OCI-LY7 (cell line): Measurements from ENCODE around the gene FRMD1. TPM values are rescaled to one million over a fixed set of nuclear protein-coding genes. Genes with fewer than 3 reads are reported as not detected.

ENCODE experiments used
- BruUV-seq: library from RNA; stranded (reverse); fragments of 400-500 nt; replicated peaks from 2 replicates; lab custom pipeline; 2021; lab: Mats Ljungman, UMichigan
- CTCF ChIA-PET: fragments of 300-600 bp; sonication (Branson Sonifier 250); formaldehyde crosslinking; loops from one replicate; lab custom pipeline; 2022; ENCODE audit warnings: antibody characterized with exemption; ENCODE audit not compliant: unreplicated experiment; lab: Charles Lee
- POLR2A ChIA-PET: fragments of 300-600 bp; sonication (Branson Sonifier 250); formaldehyde crosslinking; loops from one replicate; lab custom pipeline; 2022; ENCODE audit warnings: antibody characterized with exemption; lab: Charles Lee
- DNase-seq: peaks from one replicate; pipeline ENCODE4 v3.0.0-alpha.2; 2015; ENCODE audit warnings: low spot score
- H2AFZ ChIP-seq: fragments of 200-600 bp; sonication (generic), shearing (Covaris generic); 2 replicates; pipeline ENCODE4 v1.6.1; 2014; ENCODE audit warnings: mild to moderate bottlenecking, antibody characterized with exemption, low read length, moderate library complexity
- H3K27ac ChIP-seq: fragments of 200-600 bp; sonication (generic); 2 replicates; pipeline ENCODE4 v1.5.1; 2014; ENCODE audit warnings: mixed run types, low read depth, mild to moderate bottlenecking, moderate library complexity, low read length, inconsistent platforms; ENCODE audit not compliant: poor library complexity, severe bottlenecking
- H3K36me3 ChIP-seq: fragments of 200-600 bp; sonication (generic); 2 replicates; pipeline ENCODE4 v1.6.1; 2014; ENCODE audit warnings: mild to moderate bottlenecking, antibody characterized with exemption, low read length, moderate library complexity, mixed read lengths; ENCODE audit not compliant: insufficient read depth
- H3K4me1 ChIP-seq: fragments of 200-600 bp; sonication (generic); 2 replicates; pipeline ENCODE4 v1.5.1; 2014; ENCODE audit warnings: mild to moderate bottlenecking, low read length; ENCODE audit not compliant: insufficient read depth, poor library complexity, severe bottlenecking
- H3K4me2 ChIP-seq: fragments of 200-600 bp; sonication (generic); 2 replicates; pipeline ENCODE4 v1.6.1; 2014; ENCODE audit warnings: mild to moderate bottlenecking, low read length
- H3K4me3 ChIP-seq: fragments of 200-600 bp; sonication (generic); 2 replicates; pipeline ENCODE4 v1.5.1; 2014; ENCODE audit warnings: mild to moderate bottlenecking, low read depth, low read length; ENCODE audit not compliant: poor library complexity, severe bottlenecking
- H3K79me2 ChIP-seq: fragments of 200-600 bp; sonication (generic); 2 replicates; pipeline ENCODE4 v1.6.1; 2016; ENCODE audit warnings: low read depth, mild to moderate bottlenecking, low read length, moderate library complexity, mixed read lengths; ENCODE audit not compliant: insufficient read depth
- H3K9me2 ChIP-seq: fragments of 200-600 bp; sonication (generic); 2 replicates; pipeline ENCODE4 v1.6.1; 2016; ENCODE audit warnings: mild to moderate bottlenecking, low read length, mixed read lengths; ENCODE audit not compliant: insufficient read depth
- H3K9me3 ChIP-seq: fragments of 200-600 bp; sonication (generic); 2 replicates; pipeline ENCODE4 v1.6.1; 2014; ENCODE audit warnings: mild to moderate bottlenecking, mixed run types, low read length, mixed read lengths
- H4K20me1 ChIP-seq: fragments of 200-600 bp; sonication (generic); 2 replicates; pipeline ENCODE4 v1.6.1; 2014; ENCODE audit warnings: mild to moderate bottlenecking, antibody characterized with exemption, low read length, moderate library complexity, mixed read lengths; ENCODE audit not compliant: insufficient read depth
- EZH2phosphoT487 ChIP-seq: fragments of 200-600 bp; sonication (generic); IDR thresholded peaks from 2 replicates; pipeline ENCODE4 v1.6.1; 2018; ENCODE audit warnings: low read depth, borderline replicate concordance, mild to moderate bottlenecking, mixed run types, antibody characterized with exemption, low read length, moderate library complexity, mixed read lengths
- intact Hi-C: fragments of 100-400 bp; cut with micrococcal nuclease; formaldehyde crosslinking; loops from one replicate; pipeline ENCODE4 v1.10.0; 2022; ENCODE audit not compliant: unreplicated experiment
- total RNA-seq, 2 experiments: library from RNA; depleted of rRNA in 1 of 2; stranded (reverse); fragments of >200 nt in 1 of 2; shearing (Covaris generic) in 1 of 2; gene quantifications; 2 replicates each; pipeline ENCODE4 v1.2.3, GENCODE V29; 2014 to 2022
- TF ChIP-seq, protein P1 (sequence below): fragments of 200-600 bp; sonication (generic); conservative IDR thresholded peaks from 2 replicates; pipeline ENCODE4 v1.5.1; 2014; ENCODE audit warnings: mild to moderate bottlenecking, antibody characterized with exemption, low read length, moderate library complexity, mixed read lengths

Gene FRMD1
- total RNA-seq, 2 experiments from 2014 or later, result not detected

DNA sequence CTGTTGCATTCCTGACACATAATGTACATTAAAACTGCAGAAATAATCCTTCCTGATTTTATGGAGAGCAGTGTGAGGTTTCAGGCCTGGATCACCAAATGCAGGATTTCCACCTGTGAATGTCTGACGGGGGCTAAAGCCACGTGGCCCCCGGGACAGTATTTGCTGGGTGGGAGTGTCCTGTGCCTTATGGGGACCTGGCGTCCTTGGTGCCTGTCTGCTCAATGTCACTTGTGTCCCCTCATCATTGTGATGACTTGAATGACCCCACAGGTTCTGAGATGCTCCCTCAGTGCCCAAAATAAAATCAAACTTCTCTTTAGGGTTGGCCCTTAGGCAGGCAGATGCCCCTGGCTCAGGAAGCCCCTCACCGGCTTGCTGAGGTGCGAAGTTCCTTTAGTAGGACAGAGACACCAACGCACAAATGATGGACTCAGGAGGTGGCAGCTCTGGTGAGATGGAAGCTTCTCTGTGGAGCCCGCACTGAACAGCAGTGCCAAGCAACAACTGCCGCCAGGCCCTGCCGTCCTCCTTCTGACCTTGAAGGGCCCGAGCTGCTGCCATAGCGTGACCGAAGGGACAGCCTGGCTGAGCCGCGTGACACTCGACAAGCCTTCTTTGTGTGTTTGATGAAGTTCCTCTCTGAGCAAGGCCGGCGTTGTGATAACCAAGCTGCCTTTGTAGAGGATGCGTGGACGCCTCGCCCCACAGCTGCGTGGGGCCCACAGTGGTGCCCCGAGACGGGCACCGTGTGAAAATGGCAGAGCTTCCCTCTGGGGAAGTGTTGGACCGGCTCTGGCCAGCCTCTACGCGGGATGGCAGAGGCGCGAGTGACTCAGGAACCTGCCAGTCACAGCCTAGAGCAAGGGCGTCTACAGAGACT lies 30.9 kb downstream of the FRMD1 start:
- no peak overlapping the region for H3K4me2 ChIP-seq
- H3K9me3 ChIP-seq, result no peaks in the 10 kb centered on the region
- no peaks in the 10 kb centered on the region for H3K79me2 ChIP-seq
- H3K36me3 ChIP-seq, result no peaks in the 10 kb centered on the region
- no peak for TF ChIP-seq EZH2phosphoT487
- TF ChIP-seq, protein P1, sequence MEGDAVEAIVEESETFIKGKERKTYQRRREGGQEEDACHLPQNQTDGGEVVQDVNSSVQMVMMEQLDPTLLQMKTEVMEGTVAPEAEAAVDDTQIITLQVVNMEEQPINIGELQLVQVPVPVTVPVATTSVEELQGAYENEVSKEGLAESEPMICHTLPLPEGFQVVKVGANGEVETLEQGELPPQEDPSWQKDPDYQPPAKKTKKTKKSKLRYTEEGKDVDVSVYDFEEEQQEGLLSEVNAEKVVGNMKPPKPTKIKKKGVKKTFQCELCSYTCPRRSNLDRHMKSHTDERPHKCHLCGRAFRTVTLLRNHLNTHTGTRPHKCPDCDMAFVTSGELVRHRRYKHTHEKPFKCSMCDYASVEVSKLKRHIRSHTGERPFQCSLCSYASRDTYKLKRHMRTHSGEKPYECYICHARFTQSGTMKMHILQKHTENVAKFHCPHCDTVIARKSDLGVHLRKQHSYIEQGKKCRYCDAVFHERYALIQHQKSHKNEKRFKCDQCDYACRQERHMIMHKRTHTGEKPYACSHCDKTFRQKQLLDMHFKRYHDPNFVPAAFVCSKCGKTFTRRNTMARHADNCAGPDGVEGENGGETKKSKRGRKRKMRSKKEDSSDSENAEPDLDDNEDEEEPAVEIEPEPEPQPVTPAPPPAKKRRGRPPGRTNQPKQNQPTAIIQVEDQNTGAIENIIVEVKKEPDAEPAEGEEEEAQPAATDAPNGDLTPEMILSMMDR, result no peak
- no peak overlapping the region for H2AFZ ChIP-seq
- ChIA-PET POLR2A (interaction anchor here (0.7 kb wide), 1 partner anchor 1015 kb away, joined by 4 read pairs; no protein-coding TSS in a partner anchor), CTCF (no interaction called here)
- intact Hi-C loops, result no loop called here
- no peaks in the 10 kb centered on the region for H3K4me1 ChIP-seq
- no TSS peak for BruUV-seq
- H3K27ac ChIP-seq, result no peak overlapping the region
- H4K20me1 ChIP-seq, result no peaks in the 10 kb centered on the region
- H3K4me3 ChIP-seq, result no peak overlapping the region
- H3K9me2 ChIP-seq, result no peaks in the 10 kb centered on the region
- no peak for DNase-seq

DNA sequence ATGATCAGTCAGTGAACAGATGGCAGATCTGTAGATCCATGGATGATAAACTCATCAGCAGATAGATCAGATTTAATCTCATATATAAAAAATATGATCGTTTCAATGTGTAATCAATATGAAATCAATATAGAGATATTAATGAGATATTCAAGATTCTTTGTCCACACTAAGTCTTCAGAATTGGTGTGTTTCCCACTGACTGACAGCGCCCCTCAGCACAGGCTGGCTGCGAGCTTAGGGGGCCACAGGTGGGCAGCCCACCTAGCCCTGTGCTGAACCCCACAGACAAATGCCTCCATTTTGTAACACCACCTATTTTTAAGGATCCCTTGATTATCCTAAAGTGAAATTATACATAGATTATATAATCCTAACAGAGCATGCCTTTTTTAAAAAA lies 32.3 kb downstream of the FRMD1 start:
- CTCF ChIA-PET, result no interaction called here
- no peak for DNase-seq

More for the DNA sequence above, 32.3 kb downstream of the FRMD1 start:
- Histone ChIP-seq H3K4me3 (no peak overlapping the region), H3K36me3 (no peaks in the 10 kb centered on the region), H3K9me2 (no peaks in the 10 kb centered on the region), H2AFZ (no peak overlapping the region), H3K9me3 (no peaks in the 10 kb centered on the region), H3K79me2 (no peaks in the 10 kb centered on the region), H3K4me1 (no peaks in the 10 kb centered on the region), H4K20me1 (no peaks in the 10 kb centered on the region), H3K27ac (no peak overlapping the region), H3K4me2 (no peak overlapping the region)
- POLR2A ChIA-PET, result no interaction called here
- TF ChIP-seq, protein P1, result no peak
- no peak for TF ChIP-seq EZH2phosphoT487
- intact Hi-C loops, result no loop called here
- no TSS peak for BruUV-seq
